H9 (cell line): ENCODE data around the gene GALNT17. TPM values are rescaled to one million over a fixed set of nuclear protein-coding genes. Genes with fewer than 3 reads are reported as not detected.

ENCODE experiments used
- DNase-seq: peaks from one replicate; pipeline ENCODE4 v3.0.0-alpha.2; 2017
- H2AFZ ChIP-seq: one replicate; pipeline ENCODE4 v1.6.1; 2013; ENCODE audit warnings: mild to moderate bottlenecking, low read length, control low read depth, moderate library complexity
- H2AK5ac ChIP-seq: 2 replicates; pipeline ENCODE4 v1.6.1; 2013; ENCODE audit warnings: low read length, control low read depth, mixed read lengths; ENCODE audit not compliant: insufficient read length
- H2BK120ac ChIP-seq: one replicate; pipeline ENCODE4 v1.6.1; 2013; ENCODE audit warnings: low read depth, mild to moderate bottlenecking, low read length, control low read depth, inconsistent platforms; ENCODE audit not compliant: poor library complexity, severe bottlenecking
- H2BK12ac ChIP-seq: 2 replicates; pipeline ENCODE4 v1.6.1; 2013; ENCODE audit warnings: low read length, control low read depth, mixed read lengths, low read depth; ENCODE audit not compliant: insufficient read length
- H2BK15ac ChIP-seq: 2 replicates; pipeline ENCODE4 v1.6.1; 2013; ENCODE audit warnings: low read depth, low read length, control low read depth
- H2BK20ac ChIP-seq: one replicate; pipeline ENCODE4 v1.6.1; 2013; ENCODE audit warnings: low read depth, mild to moderate bottlenecking, low read length, control low read depth, inconsistent platforms; ENCODE audit not compliant: poor library complexity, severe bottlenecking
- H2BK5ac ChIP-seq: 2 replicates; pipeline ENCODE4 v1.6.1; 2013; ENCODE audit warnings: low read length, control low read depth, mixed read lengths; ENCODE audit not compliant: insufficient read length
- H3K14ac ChIP-seq: 2 replicates; pipeline ENCODE4 v1.6.1; 2013; ENCODE audit warnings: low read length, control low read depth; ENCODE audit not compliant: insufficient read depth
- H3K18ac ChIP-seq: 2 replicates; pipeline ENCODE4 v1.6.1; 2013; ENCODE audit warnings: low read depth, mild to moderate bottlenecking, mixed read lengths, low read length, control low read depth; ENCODE audit not compliant: insufficient read length
- H3K23ac ChIP-seq: 2 replicates; pipeline ENCODE4 v1.6.1; 2013; ENCODE audit warnings: low read length, control low read depth, mixed read lengths, low read depth; ENCODE audit not compliant: insufficient read length
- H3K23me2 ChIP-seq: 2 replicates; pipeline ENCODE4 v1.6.1; 2013; ENCODE audit warnings: low read depth, mild to moderate bottlenecking, mixed read lengths, low read length, control low read depth; ENCODE audit not compliant: insufficient read length, poor library complexity, severe bottlenecking
- H3K27ac ChIP-seq: 2 replicates; pipeline ENCODE4 v1.5.1; 2013; ENCODE audit warnings: low read length, control low read depth, mixed read lengths, low read depth; ENCODE audit not compliant: insufficient read length
- H3K27me3 ChIP-seq: 2 replicates; pipeline ENCODE4 v1.6.1; 2013; ENCODE audit warnings: low read length, control low read depth, inconsistent platforms; ENCODE audit not compliant: insufficient read depth
- H3K4ac ChIP-seq: 2 replicates; pipeline ENCODE4 v1.6.1; 2013; ENCODE audit warnings: low read depth, mild to moderate bottlenecking, control low read depth, inconsistent platforms, low read length, moderate library complexity
- H3K4me1 ChIP-seq: 2 replicates; pipeline ENCODE4 v1.6.1; 2013; ENCODE audit warnings: low read length, control low read depth, inconsistent platforms; ENCODE audit not compliant: insufficient read depth
- H3K4me2 ChIP-seq: 2 replicates; pipeline ENCODE4 v1.6.1; 2013; ENCODE audit warnings: low read length, control low read depth, mixed read lengths; ENCODE audit not compliant: insufficient read length, insufficient read depth
- H3K56ac ChIP-seq: 2 replicates; pipeline ENCODE4 v1.6.1; 2013; ENCODE audit warnings: low read depth, mild to moderate bottlenecking, mixed read lengths, low read length, control low read depth; ENCODE audit not compliant: insufficient read length
- H3K79me1 ChIP-seq: 2 replicates; pipeline ENCODE4 v1.6.1; 2013; ENCODE audit warnings: low read depth, mild to moderate bottlenecking, moderate library complexity, low read length, control low read depth, inconsistent platforms; ENCODE audit not compliant: insufficient read depth, poor library complexity, severe bottlenecking
- H3K79me2 ChIP-seq: 2 replicates; pipeline ENCODE4 v1.6.1; 2013; ENCODE audit warnings: low read length, control low read depth, inconsistent platforms; ENCODE audit not compliant: insufficient read depth
- H3K9ac ChIP-seq: 2 replicates; pipeline ENCODE4 v1.6.1; 2013; ENCODE audit warnings: low read length, control low read depth, mixed read lengths; ENCODE audit not compliant: insufficient read length; ENCODE audit errors: extremely low read depth
- H3K9me3 ChIP-seq: one replicate; pipeline ENCODE4 v1.6.1; 2013; ENCODE audit warnings: low read depth, low read length, inconsistent platforms; ENCODE audit not compliant: control insufficient read depth
- H3T11ph ChIP-seq: one replicate; pipeline ENCODE4 v1.6.1; 2013; ENCODE audit warnings: mild to moderate bottlenecking, low read length, control low read depth, inconsistent platforms
- H4K20me1 ChIP-seq: one replicate; pipeline ENCODE4 v1.6.1; 2013; ENCODE audit not compliant: control insufficient read depth, insufficient read length, insufficient read depth
- H4K5ac ChIP-seq: 2 replicates; pipeline ENCODE4 v1.6.1; 2013; ENCODE audit warnings: low read depth, mild to moderate bottlenecking, mixed read lengths, low read length, control low read depth; ENCODE audit not compliant: insufficient read length
- H4K8ac ChIP-seq: replicated peaks from 2 replicates; pipeline ENCODE4 v1.6.1; 2013; ENCODE audit warnings: low read length, control low read depth, mixed read lengths, low read depth; ENCODE audit not compliant: insufficient read length
- H4K91ac ChIP-seq: 2 replicates; pipeline ENCODE4 v1.6.1; 2013; ENCODE audit warnings: low read depth, mild to moderate bottlenecking, moderate library complexity, mixed read lengths, low read length, control low read depth; ENCODE audit not compliant: insufficient read length
- H3K27ac Mint-ChIP-seq, 3 experiments: 2 replicates in 2 of 3; 3 replicates in 1 of 3; pipeline ENCODE4 v1.8.0; 2020 to 2021; ENCODE audit warnings: mixed read lengths in 3 of 3, mild to moderate bottlenecking in 1 of 3, moderate library complexity in 1 of 3
- H3K27me3 Mint-ChIP-seq: 2 replicates; pipeline ENCODE4 v1.8.0; 2021; ENCODE audit warnings: low read depth, mild to moderate bottlenecking, moderate library complexity, mixed read lengths
- H3K36me3 Mint-ChIP-seq, 3 experiments: 2 replicates in 2 of 3; 3 replicates in 1 of 3; pipeline ENCODE4 v1.8.0; 2020 to 2021; ENCODE audit warnings: low read depth in 3 of 3, mixed read lengths in 3 of 3; ENCODE audit not compliant: insufficient read depth in 1 of 3
- H3K4me1 Mint-ChIP-seq, 2 experiments: 2 replicates each; pipeline ENCODE4 v1.8.0; 2020; ENCODE audit warnings: mixed read lengths in 2 of 2
- H3K4me3 Mint-ChIP-seq, 2 experiments: 2 replicates in 1 of 2; 3 replicates in 1 of 2; pipeline ENCODE4 v1.8.0; 2020 to 2021; ENCODE audit warnings: mild to moderate bottlenecking in 2 of 2, mixed read lengths in 2 of 2, moderate library complexity in 1 of 2
- H3K9me3 Mint-ChIP-seq, 2 experiments: 2 replicates in 1 of 2; 3 replicates in 1 of 2; pipeline ENCODE4 v1.8.0; 2020; ENCODE audit warnings: mild to moderate bottlenecking in 2 of 2, mixed read lengths in 2 of 2, moderate library complexity in 1 of 2
- CTCF ChIP-seq: fragments of 200-600 bp; sonication (generic); conservative IDR thresholded peaks from 3 replicates; pipeline ENCODE4 v1.8.0; 2021; ENCODE audit warnings: antibody characterized with exemption, mild to moderate bottlenecking
- WGBS: extraction: QIAGEN DNeasy Blood & Tissue Kit; methylation state at CpG from one replicate; pipeline ENCODE4 v1.1.7; 2013; ENCODE audit warnings: missing lambda C conversion rate, low lambda C conversion rate, mixed read lengths; ENCODE audit not compliant: insufficient read length; ENCODE audit errors: extremely low coverage; 5-methylcytosine and 5-hydroxymethylcytosine counted together
- total RNA-seq: library from RNA; stranded (reverse); gene quantifications from 2 replicates; pipeline ENCODE4 v1.2.1, GENCODE V29; 2021

The GALNT17 gene
- total RNA-seq, 1 experiment from 2014 or later, result 43.2 TPM

GRCh38 chr7:71386152-71386785 is 254.3 kb downstream of the GALNT17 start:
- WGBS, result no CpG with 5 or more reads among the region's 12 CpGs

More at GRCh38 chr7:71386152-71386785, 254.3 kb downstream of the GALNT17 start:
- no peak overlapping the region for H4K5ac ChIP-seq
- Mint-ChIP-seq H3K9me3 (no peaks in the 10 kb centered on the region; a peak in 2 of 5 replicates), H3K27ac (peak overlapping the region in 1 of 3 experiments; percentile 45; a peak in 3 of 7 replicates), H3K36me3 (peaks cover 26 to 30% (median 28%) of the 10 kb centered on the region in 3 experiments), H3K27me3 (no peaks in the 10 kb centered on the region), H3K4me3 (no peak overlapping the region), H3K4me1 (peaks cover 44 to 47% of the 10 kb centered on the region in 2 experiments)
- H3K4me1 ChIP-seq, result peaks cover 4% of the 10 kb centered on the region; the same call in 1 of the 2 replicates
- no peak overlapping the region for H2BK20ac ChIP-seq
- H3K79me2 ChIP-seq, result peaks cover 3% of the 10 kb centered on the region; the same call in 1 of the 2 replicates
- no peak overlapping the region for H3K56ac ChIP-seq
- no peak overlapping the region for H4K91ac ChIP-seq
- DNase-seq, result no peak
- H3K27ac ChIP-seq, result no peak overlapping the region
- H4K8ac ChIP-seq, result no peak overlapping the region
- H2AK5ac ChIP-seq, result no peak overlapping the region
- H2BK12ac ChIP-seq, result no peak overlapping the region
- no peaks in the 10 kb centered on the region for H3K23me2 ChIP-seq
- no peak overlapping the region for H3K23ac ChIP-seq
- H2BK120ac ChIP-seq, result no peak overlapping the region
- no peak overlapping the region for H3K18ac ChIP-seq
- H3K9me3 ChIP-seq, result no peaks in the 10 kb centered on the region
- no peak overlapping the region for H3K4me2 ChIP-seq
- H3K27me3 ChIP-seq, result no peaks in the 10 kb centered on the region
- no peak overlapping the region for H2BK15ac ChIP-seq
- H3K14ac ChIP-seq, result no peak overlapping the region
- TF ChIP-seq CTCF, result no peak
- H2AFZ ChIP-seq, result no peak overlapping the region
- no peak overlapping the region for H2BK5ac ChIP-seq
- H3K79me1 ChIP-seq, result no peaks in the 10 kb centered on the region
- H4K20me1 ChIP-seq, result no peaks in the 10 kb centered on the region
- H3K9ac ChIP-seq, result no peak overlapping the region
- no peak overlapping the region for H3T11ph ChIP-seq
- no peak overlapping the region for H3K4ac ChIP-seq
